Left renal pelvis (tissue), 4 donors: ENCODE results near the gene ZNF780A. TPM values are rescaled to one million over a fixed set of nuclear protein-coding genes. Genes with fewer than 3 reads are reported as not detected.
A peak's percentile ranks its signal among the peaks of the same experiment; 100 is the strongest.
"Not testable (repeated sequence)": the region's sequence is repeated elsewhere in the genome, so short reads cannot be mapped to it uniquely, and the experiment has no call there.

Experiments
- DNase-seq, 4 donors: peaks; one replicate each; pipeline ENCODE4 v3.0.0-alpha.2; 2013; ENCODE audit warnings: low read depth in 4 of 4, low spot score in 3 of 4
- polyA plus RNA-seq, 4 donors: library from polyadenylated mRNA; unstranded; fragments of 120-200 nt; gene quantifications; one replicate each; pipeline ENCODE4 v1.2.1, GENCODE V29; 2013; ENCODE audit not compliant: insufficient read length in 4 of 4

Gene ZNF780A
- polyA plus RNA-seq = 10 to 100 TPM; 12.5 to 25.7 (median 19.8) TPM

DNA sequence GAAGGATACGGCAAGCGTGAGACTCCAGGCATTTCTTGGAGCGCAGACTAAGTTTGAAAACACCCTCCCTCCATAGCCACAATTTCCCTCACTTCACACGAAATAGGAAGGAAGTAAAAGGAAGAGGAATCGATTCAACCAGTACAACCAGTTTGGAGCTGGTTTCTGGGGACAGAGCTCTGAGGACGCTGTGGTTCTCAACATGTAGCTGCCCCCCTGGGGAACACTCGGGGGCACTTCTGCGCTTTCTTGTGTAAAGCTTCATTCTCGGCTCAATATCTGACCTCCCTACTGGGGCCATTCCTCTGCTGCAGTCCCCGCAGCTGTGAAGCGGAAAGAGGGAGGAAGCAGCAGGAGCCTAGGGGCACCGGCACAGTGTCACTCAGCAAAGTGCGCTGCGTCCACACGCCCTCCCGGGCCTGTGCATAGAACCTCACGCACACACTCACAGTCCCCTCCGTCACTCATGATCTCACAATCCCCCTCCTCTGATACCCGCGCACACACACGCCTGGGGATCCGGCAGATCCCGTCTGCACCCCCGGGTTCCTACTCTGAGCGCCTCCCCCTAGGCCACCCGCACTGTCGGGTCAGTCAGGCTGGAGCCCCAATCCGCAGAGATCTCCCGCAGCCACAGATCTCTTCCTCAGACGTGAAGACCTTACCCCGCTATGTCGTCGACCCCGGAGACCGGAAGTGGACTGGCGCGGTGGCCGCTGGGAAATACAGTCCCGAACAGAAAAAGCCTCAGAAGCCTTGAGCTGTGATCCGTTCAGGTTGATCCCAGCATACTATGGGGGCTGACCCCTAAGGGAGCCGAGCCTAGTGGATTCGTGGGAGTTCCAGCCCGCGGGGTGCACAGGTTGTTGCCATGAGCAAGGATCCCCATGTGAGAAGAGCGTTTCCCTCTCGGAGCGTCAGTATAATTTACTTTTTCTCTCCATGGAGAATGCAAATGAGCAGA is at the start of gene ZNF780A:
Gene ZNF780A, minus strand, starts transcription at position 703 of the 964 bp plus-strand sequence. CDS start 6,190 bp downstream, outside the sequence.
- DNase-seq = peak; percentile 64 to 71 (median 68)

DNA sequence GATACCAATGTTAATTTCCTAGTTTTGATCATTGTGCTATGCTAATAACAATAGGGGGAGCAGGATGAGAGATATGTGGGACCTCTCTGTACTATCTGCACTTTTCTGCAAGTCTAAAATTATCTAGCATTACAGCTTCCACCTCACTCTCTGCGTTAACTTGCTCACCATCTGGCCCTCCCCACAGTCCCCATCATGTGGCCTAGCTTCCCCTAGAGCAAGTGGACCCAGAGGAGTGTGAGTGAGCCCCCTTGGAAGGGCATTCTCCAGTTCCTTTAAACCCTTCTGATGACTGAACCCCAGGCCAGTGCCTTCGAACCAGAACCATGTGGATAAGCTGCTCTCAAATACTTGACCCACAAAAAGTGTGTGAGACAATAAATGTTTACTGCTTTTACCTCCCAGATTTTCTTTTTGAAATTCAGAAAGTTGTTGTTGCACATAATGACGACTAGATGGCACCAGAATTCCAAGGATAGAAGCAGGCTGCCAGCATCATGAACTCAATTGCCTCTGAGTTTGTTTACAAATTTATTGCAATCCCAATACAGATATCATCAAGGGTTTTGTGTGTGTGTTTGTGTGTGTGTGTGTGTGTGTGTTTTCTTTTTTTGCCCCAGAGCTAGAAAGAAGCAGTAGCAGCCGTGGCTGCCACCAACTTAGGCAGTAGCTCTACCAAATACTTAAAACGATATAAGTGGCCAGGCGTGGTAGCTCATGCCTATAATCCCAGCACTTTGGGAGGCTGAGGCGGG is 49.0 kb upstream of the ZNF780A start:
- peak; percentile 5 to 15 (median 13) for DNase-seq

DNA sequence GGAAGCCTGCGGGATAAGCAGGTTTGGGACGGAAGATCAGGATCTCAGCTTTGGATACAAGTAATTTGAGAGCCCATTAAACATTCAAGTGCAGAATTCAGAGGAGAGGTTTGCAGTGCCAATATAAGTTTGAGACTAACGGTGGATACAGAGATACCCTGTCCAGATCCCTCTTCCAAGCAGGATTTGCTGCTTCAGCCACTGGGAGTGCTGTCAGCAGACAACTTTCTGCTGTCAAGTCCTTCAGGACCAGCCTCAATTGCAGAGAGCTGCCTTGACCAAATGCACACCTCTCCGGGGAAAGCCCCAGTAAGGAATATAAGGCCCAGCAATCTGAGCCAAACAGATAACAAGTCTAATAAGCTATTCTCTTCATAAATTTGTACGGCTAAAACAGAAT is 46.1 kb upstream of the ZNF780A start:
- no peak for DNase-seq

DNA sequence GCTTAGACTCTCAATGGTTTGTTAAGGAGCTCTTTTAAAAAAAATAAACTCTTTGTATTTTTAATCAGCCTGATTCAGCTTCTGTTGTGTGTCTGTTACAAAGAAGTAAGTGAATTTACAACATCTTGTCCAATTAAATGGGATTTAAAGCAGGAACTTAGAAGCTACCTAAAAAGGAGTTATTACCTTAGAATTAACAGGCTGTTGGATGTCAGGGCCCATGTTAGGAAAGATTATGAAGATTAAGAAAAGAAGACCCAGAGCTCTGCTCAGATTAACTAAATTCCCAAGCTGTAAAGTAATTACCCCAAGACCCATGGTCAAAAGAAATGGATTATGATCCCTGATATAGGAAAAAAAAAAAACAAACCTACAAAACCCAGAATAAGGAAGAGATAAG is 44.1 kb upstream of the ZNF780A start:
- DNase-seq = no peak

DNA sequence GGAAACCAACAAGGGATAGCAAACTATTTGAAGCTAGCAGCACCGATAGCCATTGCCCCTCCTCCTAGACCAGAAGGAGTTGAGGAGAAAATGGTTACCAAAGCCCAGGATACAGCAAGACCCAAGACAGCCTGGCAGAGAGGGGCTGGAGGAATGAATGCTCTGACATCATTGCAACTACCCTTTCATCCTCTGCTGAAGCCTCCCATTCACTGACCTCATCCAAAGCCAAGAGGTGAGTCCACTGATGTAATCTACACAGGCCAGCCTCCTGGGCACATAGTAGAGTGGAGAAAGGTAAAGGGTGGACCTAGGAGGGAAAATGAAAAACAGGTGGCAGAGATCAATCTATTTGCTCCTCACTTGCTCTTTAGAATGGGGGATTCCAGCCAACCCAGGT is 42.7 kb upstream of the ZNF780A start:
- DNase-seq = no peak

DNA sequence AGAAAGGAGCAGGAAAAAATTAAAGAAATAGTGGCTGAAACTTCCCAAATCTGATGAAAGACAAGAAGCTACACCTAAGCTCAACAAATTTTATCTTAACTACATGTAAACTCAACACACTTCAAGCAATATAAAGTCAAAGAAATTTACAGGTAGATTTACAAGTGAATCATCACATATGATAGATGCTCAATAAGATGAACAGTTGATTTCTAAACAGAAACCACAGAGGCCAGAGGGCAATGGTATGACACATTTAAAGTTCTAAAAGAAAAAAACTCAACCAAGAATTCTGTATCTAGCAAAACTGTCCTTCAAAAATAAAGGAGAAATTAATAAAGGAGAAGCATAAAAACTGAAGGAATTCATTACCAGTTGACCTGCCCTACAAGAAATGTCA is 39.3 kb upstream of the ZNF780A start:
- DNase-seq = no peak

DNA sequence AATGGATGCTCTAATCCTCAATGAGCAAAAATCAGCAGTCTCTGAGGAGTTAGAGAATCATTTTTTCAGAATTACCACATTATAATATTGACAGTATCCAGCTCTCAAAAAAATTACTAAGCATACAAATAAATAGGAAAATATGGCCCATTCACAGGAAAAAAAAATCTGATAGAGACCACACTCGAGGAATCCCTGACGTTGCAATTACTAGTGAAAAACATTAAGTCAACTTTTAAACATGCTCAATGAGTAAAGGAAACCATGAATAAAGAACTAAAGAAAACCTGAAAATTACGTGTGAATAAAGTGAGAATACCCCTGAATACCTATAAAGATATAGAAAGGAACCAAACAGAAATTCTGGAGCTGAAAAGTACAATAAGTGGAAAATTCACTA is 38.7 kb upstream of the ZNF780A start:
- DNase-seq = no peak

DNA sequence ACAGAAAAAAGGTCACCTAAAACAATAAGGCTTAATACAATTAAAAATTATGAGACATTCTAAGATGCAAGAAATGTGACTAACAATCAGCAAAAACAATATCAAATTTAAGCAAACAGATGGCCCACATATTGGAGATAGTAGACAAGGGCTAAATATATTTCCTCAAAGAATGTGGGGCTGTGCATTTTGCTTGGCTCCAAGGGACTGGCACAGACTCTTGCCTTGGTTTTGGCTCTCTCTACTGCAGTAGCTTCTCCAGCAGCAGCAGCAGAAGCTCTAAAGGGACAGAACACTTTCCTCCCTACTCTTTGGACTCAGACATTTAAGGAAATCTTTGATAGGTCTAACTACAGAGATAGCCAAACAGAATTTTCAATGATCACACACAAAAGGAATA is 38.2 kb upstream of the ZNF780A start:
- no peak for DNase-seq

DNA sequence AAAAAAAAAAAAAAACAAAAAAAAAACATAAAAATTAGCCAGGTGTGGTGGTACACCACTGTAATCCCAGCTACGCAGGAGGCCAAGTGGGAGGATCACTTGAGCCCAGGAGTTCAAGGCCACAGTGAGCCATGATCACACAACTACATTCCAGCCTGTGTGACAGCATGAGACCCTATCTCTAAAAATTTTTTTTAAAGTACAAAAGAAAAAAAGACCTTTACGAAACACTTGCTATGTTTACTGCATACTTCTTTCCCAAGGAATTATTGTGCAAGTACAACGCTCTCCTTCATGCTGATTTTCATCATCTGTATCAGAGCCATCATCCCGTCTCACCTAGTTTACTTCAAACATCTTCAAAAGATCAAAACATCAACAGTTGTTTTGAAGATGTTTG is 28.6 kb upstream of the ZNF780A start:
- DNase-seq = no peak

DNA sequence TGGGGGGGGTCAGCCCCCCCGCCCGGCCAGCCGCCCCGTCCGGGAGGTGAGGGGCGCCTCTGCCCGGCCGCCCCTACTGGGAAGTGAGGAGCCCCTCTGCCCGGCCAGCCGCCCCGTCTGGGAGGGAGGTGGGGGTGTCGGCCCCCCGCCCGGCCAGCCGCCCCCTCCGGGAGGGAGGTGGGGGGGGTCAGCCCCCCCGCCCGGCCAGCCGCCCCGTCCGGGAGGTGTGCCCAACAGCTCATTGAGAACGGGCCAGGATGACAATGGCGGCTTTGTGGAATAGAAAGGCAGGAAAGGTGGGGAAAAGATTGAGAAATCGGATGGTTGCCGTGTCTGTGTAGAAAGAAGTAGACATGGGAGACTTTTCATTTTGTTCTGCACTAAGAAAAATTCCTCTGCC is 27.9 kb upstream of the ZNF780A start:
- DNase-seq = not testable (repeated sequence)

DNA sequence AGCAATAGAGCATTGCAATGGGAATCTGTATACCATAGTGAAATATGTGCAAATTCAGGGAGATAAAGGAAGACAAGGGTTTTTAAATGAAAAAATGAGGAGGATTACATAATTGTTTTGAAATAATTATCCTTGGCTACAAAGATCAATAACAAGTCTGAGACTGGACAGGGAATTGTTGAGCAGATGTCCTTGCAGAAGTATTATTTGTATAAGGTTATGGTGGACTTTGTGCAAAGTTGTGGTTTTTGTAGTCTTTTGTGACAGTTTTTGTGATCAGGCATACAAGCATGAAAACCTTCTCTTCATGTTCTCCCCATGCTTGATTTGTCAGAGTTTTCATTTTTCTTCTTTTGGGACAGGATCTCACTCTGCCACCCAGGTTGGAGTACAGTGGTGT is 25.3 kb upstream of the ZNF780A start:
- no peak for DNase-seq

DNA sequence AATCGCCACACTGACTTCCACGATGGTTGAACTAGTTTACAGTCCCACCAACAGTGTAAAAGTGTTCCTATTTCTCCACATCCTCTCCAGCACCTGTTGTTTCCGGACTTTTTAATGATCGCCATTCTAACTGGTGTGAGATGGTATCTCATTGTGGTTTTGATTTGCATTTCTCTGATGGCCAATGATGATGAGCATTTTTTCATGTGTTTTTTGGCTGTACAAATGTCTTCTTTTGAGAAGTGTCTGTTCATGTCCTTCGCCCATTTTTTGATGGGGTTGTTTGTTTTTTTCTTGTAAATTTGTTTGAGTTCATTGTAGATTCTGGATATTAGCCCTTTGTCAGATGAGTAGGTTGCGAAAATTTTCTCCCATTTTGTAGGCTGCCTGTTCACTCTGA is 23.4 kb upstream of the ZNF780A start:
- DNase-seq = not testable (repeated sequence)

DNA sequence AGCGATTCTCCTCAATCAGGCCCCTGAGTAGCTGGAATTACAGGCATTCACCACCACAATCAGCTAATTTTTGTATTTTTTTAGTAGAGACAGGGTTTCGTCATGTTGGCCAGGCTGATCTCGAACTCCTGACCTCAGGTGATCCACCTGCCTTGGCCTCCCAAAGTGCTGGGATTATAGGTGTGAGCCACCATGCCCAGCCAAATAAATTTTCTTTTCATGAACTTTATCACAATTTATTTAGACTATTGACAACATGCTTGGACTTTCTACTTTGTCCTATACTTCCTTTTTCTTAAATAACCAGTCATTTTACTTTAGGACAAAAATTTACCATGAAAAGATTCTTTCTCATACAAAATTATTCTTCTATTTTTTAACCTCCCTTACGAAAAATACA is 21.5 kb upstream of the ZNF780A start:
- not testable (repeated sequence) for DNase-seq

DNA sequence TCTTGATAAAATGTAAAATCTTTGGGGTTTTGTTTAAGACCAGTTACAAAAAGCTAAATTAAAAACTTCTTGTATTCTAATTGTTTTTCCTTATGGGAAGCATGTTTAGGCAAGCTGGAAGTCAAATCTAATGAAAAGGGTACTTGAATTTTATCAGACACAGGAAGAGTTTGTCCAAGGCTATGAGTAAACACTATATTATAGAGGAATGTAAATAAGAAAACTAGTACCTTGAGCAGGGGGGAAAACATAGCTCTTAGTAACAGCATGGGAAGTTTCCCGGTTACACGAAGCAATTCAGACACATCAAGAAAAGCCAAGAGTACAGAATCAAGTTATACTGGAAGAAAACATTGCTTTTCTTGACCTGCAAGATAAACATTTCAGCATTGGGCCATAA is 19.8 kb upstream of the ZNF780A start:
- no peak for DNase-seq

DNA sequence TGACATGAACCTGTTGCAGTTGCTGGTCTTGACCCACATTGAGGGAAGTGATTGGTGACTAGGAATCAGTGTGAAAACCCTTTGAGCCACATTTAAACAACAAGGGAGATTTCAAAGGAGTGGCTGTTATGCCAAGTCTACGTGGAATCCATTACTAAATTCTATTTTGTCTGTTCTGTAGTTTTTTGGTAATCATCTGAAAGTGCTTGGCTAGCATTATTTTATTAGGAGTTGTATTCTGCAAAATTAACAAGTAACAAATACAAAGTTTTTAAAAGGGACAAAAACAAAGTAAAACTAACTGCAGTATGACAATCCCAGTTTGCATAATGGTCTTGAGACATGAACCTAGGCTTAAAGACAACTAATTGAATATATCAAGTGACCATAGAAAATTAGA is 14.0 kb upstream of the ZNF780A start:
- no peak for DNase-seq

DNA sequence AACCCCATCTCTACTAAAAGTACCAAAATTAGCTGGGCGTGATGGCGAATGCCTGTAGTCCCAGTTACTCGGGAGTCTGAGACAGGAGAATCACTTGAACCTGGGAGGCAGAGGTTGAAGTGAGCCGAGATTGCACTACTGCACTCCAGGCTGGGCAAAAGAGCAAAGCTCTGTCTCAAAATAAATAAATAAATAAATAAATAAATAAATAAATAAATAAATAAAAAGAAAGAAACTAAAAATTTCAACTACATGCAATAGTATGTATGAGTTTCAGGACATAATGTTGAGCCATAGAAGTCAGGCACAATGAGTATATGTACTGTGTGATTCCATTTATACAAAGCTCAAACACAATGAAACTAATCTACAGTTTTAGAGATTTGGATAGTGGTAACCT is 12.9 kb upstream of the ZNF780A start:
- no peak for DNase-seq

DNA sequence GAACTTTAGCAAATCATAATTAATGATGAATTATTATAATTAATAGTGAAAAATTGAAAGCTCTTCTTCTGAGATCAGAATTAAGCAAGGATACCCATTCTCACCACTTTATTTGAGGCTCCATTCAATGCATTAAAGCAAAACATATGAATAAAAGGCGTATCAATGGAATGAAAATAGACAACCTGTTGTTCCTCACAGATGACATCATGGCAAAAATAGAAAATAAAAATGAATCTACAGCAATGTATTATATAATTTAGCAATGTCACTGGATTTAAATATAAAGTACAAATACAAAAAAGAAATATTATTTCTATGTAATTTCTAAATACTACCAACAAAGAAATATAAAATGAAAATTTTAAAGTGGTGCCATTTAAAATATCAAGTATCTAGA is 11.1 kb upstream of the ZNF780A start:
- DNase-seq = no peak

DNA sequence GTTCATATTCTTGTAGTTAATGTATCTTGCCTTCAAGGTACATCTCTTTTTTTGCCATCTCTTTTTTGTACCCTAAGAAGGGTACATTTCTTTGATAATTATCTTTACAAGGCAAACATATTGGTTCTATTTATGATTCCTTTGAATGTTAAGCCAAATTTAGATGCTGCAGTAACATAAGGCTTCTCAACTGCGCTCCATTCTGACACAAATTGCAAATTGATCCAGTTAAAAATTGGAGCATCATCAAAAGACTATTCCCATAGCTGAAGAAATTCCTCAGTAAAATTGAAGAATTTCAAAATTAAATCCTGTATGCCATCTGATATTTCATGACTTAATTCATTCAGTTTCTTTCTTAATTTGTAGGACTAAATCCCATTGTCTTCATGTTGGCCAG is 2.7 kb upstream of the ZNF780A start:
- DNase-seq = no peak

DNA sequence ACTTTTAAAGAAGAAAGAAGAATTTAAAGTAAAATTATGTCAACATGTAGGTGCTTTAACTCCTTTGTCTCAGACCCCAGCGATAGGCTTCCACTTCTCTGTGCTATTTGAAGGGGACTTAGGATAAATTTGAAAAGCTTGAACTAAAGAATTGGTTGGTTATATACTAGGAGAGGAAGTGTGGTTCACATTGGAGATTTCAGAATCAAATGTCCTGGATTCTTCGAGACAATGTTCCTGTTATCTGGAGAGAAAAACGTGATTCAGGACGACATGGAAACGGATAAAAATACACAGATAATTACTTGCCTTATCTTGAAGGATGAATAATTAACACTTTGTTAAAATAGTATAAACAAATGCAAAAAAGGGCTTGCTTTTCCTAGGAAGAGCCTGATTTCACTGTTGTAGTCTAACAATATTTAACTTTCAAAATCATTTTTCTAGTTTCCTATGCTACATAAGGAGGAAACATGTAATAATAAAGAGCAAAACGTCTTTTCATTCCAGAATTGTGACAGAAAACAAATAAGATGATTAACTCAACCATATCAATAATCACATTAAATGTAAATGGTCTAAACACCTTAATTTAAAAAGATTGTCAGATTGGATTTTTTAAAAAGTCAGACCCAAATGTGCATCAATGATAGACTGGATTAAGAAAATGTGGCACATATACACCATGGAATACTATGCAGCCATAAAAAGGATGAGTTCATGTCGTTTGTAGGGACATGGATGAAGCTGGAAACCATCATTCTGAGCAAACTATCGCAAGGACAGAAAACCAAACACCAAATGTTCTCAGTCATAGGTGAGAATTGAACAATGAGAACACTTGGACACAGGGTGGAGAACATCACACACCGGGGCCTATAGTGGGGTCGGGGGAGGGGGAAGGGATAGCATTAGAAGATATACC is 724 bp upstream of the ZNF780A start:
- DNase-seq = no peak

DNA sequence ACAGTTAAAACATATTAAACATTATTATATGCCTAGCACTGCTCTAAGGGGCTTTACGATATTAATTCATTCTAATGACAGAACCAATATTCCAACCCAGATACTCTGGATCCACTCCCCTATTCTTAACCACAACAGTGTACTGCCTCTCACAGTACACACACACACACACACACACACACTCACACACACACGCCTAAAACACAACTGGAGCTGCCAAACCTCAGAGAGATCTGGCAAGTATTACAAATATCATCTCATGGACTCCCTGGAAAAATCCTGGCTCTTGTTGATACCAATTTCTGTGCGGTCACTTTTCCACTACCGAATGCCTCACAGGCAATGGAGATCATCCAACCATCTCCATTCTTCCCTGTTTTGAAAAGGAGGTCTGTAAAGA is 1.3 kb downstream of the ZNF780A start:
- DNase-seq = no peak
